AG10803 (cell line): Measurements from ENCODE around the gene SUSD3.

ENCODE experiments used
- DNase-seq: peaks from one replicate; pipeline ENCODE4 v3.0.0; 2010; ENCODE audit warnings: low read depth
- H3K4me3 ChIP-seq: 2 replicates; pipeline ENCODE4 v1.5.1; 2011; ENCODE audit warnings: mild to moderate bottlenecking, low read length, control low read depth
- TF ChIP-seq, protein P1 (sequence below): conservative IDR thresholded peaks from 2 replicates; pipeline ENCODE4 v1.5.1; 2011; ENCODE audit warnings: mild to moderate bottlenecking, low read length, control low read depth, inconsistent platforms

Gene SUSD3

GRCh38 chr9:93133681-93134014 lies 75.1 kb downstream of the SUSD3 start:
- DNase-seq: peak; percentile 80
- TF ChIP-seq, protein P1, sequence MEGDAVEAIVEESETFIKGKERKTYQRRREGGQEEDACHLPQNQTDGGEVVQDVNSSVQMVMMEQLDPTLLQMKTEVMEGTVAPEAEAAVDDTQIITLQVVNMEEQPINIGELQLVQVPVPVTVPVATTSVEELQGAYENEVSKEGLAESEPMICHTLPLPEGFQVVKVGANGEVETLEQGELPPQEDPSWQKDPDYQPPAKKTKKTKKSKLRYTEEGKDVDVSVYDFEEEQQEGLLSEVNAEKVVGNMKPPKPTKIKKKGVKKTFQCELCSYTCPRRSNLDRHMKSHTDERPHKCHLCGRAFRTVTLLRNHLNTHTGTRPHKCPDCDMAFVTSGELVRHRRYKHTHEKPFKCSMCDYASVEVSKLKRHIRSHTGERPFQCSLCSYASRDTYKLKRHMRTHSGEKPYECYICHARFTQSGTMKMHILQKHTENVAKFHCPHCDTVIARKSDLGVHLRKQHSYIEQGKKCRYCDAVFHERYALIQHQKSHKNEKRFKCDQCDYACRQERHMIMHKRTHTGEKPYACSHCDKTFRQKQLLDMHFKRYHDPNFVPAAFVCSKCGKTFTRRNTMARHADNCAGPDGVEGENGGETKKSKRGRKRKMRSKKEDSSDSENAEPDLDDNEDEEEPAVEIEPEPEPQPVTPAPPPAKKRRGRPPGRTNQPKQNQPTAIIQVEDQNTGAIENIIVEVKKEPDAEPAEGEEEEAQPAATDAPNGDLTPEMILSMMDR: no peak

DNA sequence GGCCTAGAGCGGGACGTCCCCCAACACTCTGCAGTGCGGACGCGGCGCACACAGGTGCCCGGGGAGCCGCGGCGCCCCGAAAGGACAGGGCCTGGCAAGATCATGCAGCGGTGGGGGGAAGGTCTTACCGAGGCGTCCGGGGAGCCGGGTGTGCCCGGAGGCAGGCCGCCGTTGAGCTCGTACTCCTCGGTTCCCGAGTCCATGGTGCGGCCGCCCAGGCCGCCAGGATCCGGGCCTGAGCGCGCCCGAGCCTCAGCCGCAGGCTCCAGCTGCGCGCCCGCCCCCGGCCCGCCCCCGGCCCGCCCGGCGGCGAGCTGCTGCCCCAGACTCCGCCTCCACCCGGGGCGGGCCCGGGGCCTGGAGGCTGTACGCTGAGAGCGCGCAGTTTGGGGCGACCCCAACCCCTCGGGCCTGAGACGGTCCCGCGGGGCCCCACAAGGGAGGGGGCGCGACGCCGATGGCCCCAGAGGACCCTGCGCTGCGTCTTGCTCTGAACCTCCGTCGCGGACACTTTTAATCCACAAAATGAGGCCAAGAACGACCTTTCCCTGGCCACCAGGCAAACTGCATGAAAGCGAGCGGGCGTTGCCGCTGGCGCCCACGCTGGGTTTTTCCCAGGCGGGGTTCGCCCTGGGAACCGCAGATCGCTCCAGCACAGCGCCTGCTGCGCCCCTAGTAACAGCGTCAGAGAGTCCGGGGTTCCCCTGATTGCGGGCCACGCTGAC lies 75.7 kb downstream of the SUSD3 start, which contains the start of gene NINJ1:
TSS of gene NINJ1 (minus strand) at position 237 of the 725 bp plus-strand sequence. CDS start at position 203, 34 bp downstream.
- TF ChIP-seq, protein P1: 0 out of 2 replicates have a peak, but pooled peaks have one; percentile 3
- DNase-seq: peak; percentile 55
- H3K4me3 ChIP-seq: peak within 1 kb of the TSS; percentile 76

More at GRCh38 chr9:93133681-93134014, 75.1 kb downstream of the SUSD3 start:
- H3K4me3 ChIP-seq: peak overlapping the region; percentile 76
